Breast epithelium (tissue), 3 donors: ENCODE data around the gene TEF.

Experiments
- CTCF ChIP-seq, 3 donors: fragments of 450-650 bp; IDR thresholded peaks; one replicate each; pipeline ENCODE4 v1.5.1; 2016 to 2017; ENCODE audit warnings: antibody characterized with exemption in 3 of 3, mild to moderate bottlenecking in 3 of 3, moderate library complexity in 3 of 3
- POLR2AphosphoS5 ChIP-seq, 3 donors: sonication (generic); formaldehyde crosslinking; IDR thresholded peaks; one replicate each; pipeline ENCODE4 v1.6.1; 2017; ENCODE audit warnings: antibody characterized with exemption in 3 of 3

- TF ChIP-seq POLR2AphosphoS5 (IDR thresholded peaks at IDR 0.05), result no peak
- no peak for TF ChIP-seq CTCF (IDR thresholded peaks at IDR 0.05)
These were observed 5.6 kb downstream of the TEF start for GRCh38 chr22:41387341-41387740.
